Activated T-cell treated with anti-CD3 and anti-CD28 coated beads, Interleukin-2, amount 50 U/mL, for 72 hours (primary cell): ENCODE results near the gene FRMD5. TPM values are rescaled to one million over a fixed set of nuclear protein-coding genes. Genes with fewer than 3 reads are reported as not detected.

Source experiments
- ATAC-seq, 2 donors: fragments of 150-1000 bp; cut with Tn5 transposase; replicated peaks in 1 of 2; 2 replicates each; pipeline ENCODE4 v1.10.0; 2021; ENCODE audit warnings: moderate library complexity in 2 of 2, mild to moderate bottlenecking in 1 of 2
- DNase-seq, 2 donors: peaks; one replicate each; pipeline ENCODE4 v3.0.0; 2021 to 2022; ENCODE audit warnings: mixed read lengths in 1 of 2
- H3K27ac Mint-ChIP-seq: one replicate; pipeline ENCODE4 v1.8.0; 2022; ENCODE audit warnings: mild to moderate bottlenecking, moderate library complexity, mixed read lengths
- H3K27me3 Mint-ChIP-seq: one replicate; pipeline ENCODE4 v1.8.0; 2022; ENCODE audit warnings: low read depth, mixed read lengths
- H3K36me3 Mint-ChIP-seq, 2 donors: one replicate each; pipeline ENCODE4 v1.8.0; 2022; ENCODE audit warnings: mixed read lengths in 2 of 2, mild to moderate bottlenecking in 1 of 2; ENCODE audit not compliant: insufficient read depth in 2 of 2
- H3K4me1 Mint-ChIP-seq: one replicate; pipeline ENCODE4 v1.8.0; 2022; ENCODE audit warnings: low read depth, mixed read lengths
- H3K4me3 Mint-ChIP-seq, 2 donors: one replicate each; pipeline ENCODE4 v1.8.0; 2022; ENCODE audit warnings: mild to moderate bottlenecking in 2 of 2, mixed read lengths in 2 of 2, moderate library complexity in 2 of 2
- H3K9me3 Mint-ChIP-seq, 2 donors: one replicate each; pipeline ENCODE4 v1.8.0; 2022; ENCODE audit warnings: mixed read lengths in 2 of 2
- total RNA-seq, 2 donors: library from RNA; stranded (reverse); gene quantifications; one replicate each; pipeline ENCODE4 v1.2.3, GENCODE V29; 2022

FRMD5 gene
- total RNA-seq, 2 donors from 2014 or later: 0.60 to 0.77 TPM

DNA sequence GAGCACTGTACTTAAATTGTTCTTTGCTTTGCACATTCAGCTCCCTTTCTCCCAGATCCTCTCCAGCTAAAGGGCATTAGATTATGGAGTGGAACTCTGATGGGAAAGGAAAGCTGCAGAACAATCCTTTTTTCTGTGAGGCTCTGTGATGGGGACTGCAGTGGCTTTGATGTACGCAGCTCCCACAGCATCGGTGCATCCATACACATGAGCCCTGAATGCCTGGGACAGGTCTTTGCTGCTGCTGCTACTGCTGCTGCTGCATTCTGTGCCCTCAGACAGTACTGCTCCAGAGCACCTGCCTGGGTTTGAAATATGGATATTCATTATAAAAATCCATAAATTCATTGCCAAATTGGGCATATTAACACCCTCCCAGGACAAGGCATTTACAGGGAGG, 203.9 kb downstream of the FRMD5 start:
- DNase-seq (no peak), ATAC-seq (no peak)
- H3K4me1 Mint-ChIP-seq: no peaks in the 10 kb centered on the region
- H3K27me3 Mint-ChIP-seq: peaks cover 3% of the 10 kb centered on the region
- no peaks in the 10 kb centered on the region for H3K36me3 Mint-ChIP-seq
- no peak overlapping the region for H3K27ac Mint-ChIP-seq
- H3K4me3 Mint-ChIP-seq: no peak overlapping the region
- H3K9me3 Mint-ChIP-seq: no peaks in the 10 kb centered on the region

DNA sequence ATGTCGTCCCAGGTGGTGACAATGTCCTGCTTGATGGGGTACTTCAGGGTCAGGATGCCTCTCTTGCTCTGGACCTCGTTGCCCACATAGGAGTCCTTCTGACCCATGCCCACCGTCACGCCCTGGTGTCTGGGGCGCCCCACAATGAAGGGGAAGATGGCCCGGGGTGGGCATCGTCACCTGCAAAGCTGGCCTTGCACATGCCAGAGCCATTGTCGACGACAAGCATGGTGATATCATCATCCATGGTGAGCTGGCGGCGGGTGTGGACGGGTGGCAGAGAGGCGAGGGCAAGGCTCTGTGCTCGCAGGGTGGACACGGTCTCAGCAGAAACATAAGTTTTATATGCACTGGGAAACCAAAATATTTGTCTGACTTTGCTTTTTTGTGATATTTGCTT, 205.1 kb downstream of the FRMD5 start:
- ATAC-seq (no peak), DNase-seq (no peak)
- Mint-ChIP-seq H3K36me3 (no peaks in the 10 kb centered on the region), H3K27me3 (peaks cover 6% of the 10 kb centered on the region), H3K9me3 (no peaks in the 10 kb centered on the region), H3K27ac (no peak overlapping the region), H3K4me3 (no peak overlapping the region), H3K4me1 (no peaks in the 10 kb centered on the region)

DNA sequence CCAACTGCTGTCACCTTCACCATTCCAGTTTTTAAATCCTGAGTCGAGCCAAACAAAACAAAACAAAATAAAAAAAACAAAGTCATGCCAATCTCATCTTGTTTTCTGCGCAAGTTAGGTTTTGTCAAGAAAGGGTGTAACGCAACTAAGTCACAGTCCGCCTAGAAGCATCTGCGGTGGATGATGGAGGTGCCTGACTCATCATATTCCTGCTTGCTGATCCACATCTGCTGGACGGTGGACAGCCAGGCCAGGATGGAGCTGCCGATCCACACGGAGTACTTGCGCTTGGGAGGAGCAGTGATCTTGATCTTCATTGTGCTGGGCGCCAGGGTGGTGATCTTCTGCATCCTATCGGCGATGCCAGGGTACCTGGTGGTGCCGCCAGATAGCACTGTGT, 206.2 kb downstream of the FRMD5 start:
- no peak overlapping the region for H3K27ac Mint-ChIP-seq
- H3K4me3 Mint-ChIP-seq: no peak overlapping the region
- no peak for DNase-seq
- ATAC-seq: no peak
- no peaks in the 10 kb centered on the region for H3K4me1 Mint-ChIP-seq
- H3K9me3 Mint-ChIP-seq: no peaks in the 10 kb centered on the region
- peaks cover 11% of the 10 kb centered on the region for H3K27me3 Mint-ChIP-seq
- no peaks in the 10 kb centered on the region for H3K36me3 Mint-ChIP-seq

DNA sequence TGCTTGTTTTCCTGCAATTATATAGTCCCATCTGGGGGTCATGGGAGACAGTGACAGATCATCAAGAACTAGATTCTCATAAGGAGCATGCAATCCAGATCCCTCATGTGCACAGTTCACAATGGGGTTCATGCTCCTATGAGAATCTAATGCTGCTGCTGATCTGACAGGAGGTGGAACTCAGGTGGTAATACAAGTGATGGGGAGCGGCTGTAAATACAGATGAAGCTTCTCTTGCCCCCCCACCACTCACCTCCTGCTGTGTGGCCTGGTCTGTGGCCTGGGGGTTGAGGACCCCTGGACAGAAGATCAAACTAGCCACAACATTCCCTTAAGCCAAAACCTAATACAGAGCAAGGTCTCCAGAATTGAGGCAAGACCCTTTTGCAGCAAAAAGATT, 207.1 kb downstream of the FRMD5 start:
- Mint-ChIP-seq H3K27ac (no peak overlapping the region), H3K4me3 (no peak overlapping the region), H3K4me1 (no peaks in the 10 kb centered on the region), H3K27me3 (peaks cover 21% of the 10 kb centered on the region), H3K36me3 (no peaks in the 10 kb centered on the region), H3K9me3 (no peaks in the 10 kb centered on the region)
- DNase-seq: no peak
- no peak for ATAC-seq

DNA sequence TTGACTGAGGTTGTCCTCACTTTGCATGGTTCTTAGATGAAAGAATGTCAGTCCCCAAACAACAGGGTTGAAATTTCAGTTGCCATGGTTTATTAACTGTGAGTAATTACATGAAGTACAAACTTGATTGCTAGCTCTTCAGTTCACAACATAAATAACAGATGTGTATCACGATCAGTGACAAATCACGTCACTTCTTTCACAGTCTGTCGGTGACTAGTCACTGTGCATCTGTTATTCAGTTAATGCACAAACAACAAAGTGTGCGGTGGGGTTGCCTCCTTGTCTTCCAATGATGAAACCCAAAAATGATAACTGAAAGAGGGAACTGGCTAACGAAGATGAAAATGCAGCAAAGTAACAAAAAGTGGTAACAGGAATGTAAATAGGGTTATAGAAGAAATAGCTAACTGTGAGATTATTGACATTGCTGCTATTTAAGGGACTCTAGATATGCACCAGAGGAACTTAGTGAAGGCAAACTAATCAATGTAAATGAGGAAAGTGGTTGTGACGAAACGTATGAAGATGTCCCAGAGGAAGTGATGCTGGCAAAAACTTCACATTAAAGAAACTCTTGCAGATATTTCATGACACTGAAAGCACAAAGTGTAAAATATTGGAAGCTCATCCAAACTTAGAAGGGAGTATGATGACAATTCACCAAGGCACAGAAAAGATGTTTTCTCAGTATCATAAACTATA, 208.9 kb downstream of the FRMD5 start:
- DNase-seq (no peak), ATAC-seq (no peak)
- H3K27me3 Mint-ChIP-seq: peaks cover 34% of the 10 kb centered on the region
- no peak overlapping the region for H3K27ac Mint-ChIP-seq
- no peaks in the 10 kb centered on the region for H3K4me1 Mint-ChIP-seq
- no peaks in the 10 kb centered on the region for H3K36me3 Mint-ChIP-seq
- H3K9me3 Mint-ChIP-seq: no peaks in the 10 kb centered on the region
- no peak overlapping the region for H3K4me3 Mint-ChIP-seq

DNA sequence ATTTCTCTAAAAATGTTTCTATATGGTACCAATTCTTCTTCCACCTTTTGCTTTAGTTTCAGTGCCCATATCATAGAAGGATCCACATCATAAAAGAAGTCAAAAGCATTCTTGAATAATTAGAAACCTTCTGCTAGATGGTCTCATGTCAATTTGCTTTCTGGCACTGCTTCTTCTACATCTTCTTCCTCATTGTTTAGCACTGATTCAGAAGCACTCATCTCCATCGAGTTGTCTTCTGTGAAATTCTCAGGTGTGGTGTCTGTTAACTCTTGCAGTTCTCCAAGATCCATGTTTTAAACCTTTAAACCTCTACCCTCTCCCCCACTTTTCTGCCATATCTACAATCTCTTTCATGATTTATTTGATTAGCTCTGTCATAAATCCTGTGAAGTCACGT, 213.5 kb downstream of the FRMD5 start:
- peaks cover 6% of the 10 kb centered on the region for H3K4me1 Mint-ChIP-seq
- no peak for ATAC-seq

DNA sequence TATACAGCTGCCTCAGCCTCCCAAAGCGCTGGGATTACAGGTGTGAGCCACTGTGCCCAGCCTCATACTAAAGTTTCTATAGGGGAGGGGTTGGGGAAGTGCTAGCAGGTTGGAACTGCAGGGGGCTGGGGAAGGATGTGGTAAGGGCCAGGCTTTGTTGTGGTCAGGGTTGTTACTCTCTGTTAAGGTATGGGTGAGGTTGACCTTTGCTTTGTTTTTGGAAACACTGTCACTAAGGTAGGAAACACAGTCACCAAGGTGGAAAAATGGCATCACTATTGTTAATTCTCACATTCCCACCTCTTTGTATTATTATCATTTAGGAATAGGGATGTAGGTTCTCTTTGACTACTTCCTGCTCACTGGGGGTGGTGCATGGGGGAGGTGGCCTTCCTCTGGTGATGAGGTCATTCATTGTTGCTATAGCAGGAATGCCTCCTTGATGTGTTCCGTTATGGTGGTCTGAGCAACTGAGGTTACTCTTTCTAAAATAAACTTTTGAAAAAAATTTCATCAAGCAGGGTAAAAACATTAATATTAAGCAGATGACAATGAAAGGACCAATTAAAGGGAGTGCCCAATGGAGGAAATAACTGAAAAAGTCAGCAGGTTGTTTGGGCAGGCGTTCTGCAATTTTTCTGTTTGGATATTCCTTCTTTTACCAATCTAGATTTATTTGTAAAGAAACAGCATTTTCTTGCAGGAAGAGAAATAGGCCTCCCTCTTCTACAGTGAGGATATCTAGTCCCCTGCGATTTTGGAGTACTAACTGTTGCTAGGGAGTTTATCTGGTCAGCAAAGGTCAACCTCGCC, 217.8 kb downstream of the FRMD5 start:
- H3K9me3 Mint-ChIP-seq: peaks cover 3 to 4% of the 10 kb centered on the region in 2 donors
- peak; percentile 93 to 99 for ATAC-seq
- peak; percentile 59 to 76 for DNase-seq
- peak overlapping the region in 1 of 2 donors; percentile 6 for H3K4me3 Mint-ChIP-seq
- H3K36me3 Mint-ChIP-seq: peaks cover 2% of the 10 kb centered on the region in 2 donors
- H3K4me1 Mint-ChIP-seq: peaks cover 11% of the 10 kb centered on the region
- no peak overlapping the region for H3K27ac Mint-ChIP-seq
- H3K27me3 Mint-ChIP-seq: peaks cover 33% of the 10 kb centered on the region

More for the DNA sequence above, 213.5 kb downstream of the FRMD5 start:
- H3K27ac Mint-ChIP-seq: no peak overlapping the region
- DNase-seq: no peak
- H3K4me3 Mint-ChIP-seq: no peak overlapping the region
- peaks cover 3 to 4% of the 10 kb centered on the region in 2 donors for H3K9me3 Mint-ChIP-seq
- H3K27me3 Mint-ChIP-seq: peaks cover 46% of the 10 kb centered on the region
- peaks cover 2% of the 10 kb centered on the region in 2 donors for H3K36me3 Mint-ChIP-seq

DNA sequence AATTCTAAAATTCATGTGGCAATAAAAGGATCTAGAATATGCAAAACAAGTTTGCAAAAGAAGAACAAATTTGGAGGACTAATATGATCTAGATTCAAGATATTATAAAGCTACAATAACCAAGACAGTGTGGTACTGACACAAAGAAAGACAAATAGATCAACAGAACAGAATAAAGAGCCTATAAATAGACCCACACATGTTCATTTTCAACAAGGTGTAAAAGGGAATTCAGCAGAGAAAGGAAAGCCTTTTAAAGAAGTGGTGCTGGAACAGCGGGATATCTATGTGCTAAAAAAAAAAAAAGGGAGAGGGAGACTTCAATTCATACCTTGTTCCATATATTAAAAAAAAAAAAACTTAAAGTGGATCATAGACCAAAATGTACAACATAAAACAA, 219.3 kb downstream of the FRMD5 start:
- Mint-ChIP-seq H3K9me3 (peaks cover 3 to 4% of the 10 kb centered on the region in 2 donors), H3K27me3 (peaks cover 18% of the 10 kb centered on the region), H3K27ac (no peak overlapping the region), H3K4me3 (no peak overlapping the region), H3K36me3 (peaks cover 2% of the 10 kb centered on the region in 2 donors), H3K4me1 (peaks cover 11% of the 10 kb centered on the region)
- ATAC-seq: no peak
- no peak for DNase-seq

DNA sequence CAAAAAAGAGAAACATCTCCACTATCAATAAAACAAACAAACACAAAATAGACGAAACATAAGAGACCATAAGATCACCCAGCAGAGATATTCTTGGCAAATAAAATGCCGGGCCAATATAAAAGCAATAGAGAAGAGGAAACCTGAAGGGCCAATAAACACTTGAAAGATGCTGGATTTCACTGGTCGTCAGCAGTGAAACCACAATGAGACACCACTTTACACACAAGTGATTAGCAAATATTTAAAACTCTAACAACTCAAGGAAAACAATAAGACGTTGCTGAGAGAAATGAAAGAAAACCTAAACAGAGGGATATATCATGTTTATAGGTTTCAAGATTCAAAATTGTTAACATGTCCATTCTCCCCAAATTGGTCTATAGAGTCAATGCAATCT, 219.7 kb downstream of the FRMD5 start:
- peak overlapping the region; percentile 14 for H3K27ac Mint-ChIP-seq
- H3K27me3 Mint-ChIP-seq: peaks cover 14% of the 10 kb centered on the region
- no peak overlapping the region for H3K4me3 Mint-ChIP-seq
- ATAC-seq: no peak
- peaks cover 3 to 4% of the 10 kb centered on the region in 2 donors for H3K9me3 Mint-ChIP-seq
- peaks cover 11% of the 10 kb centered on the region for H3K4me1 Mint-ChIP-seq
- H3K36me3 Mint-ChIP-seq: peaks cover 2% of the 10 kb centered on the region in 2 donors
- no peak for DNase-seq

DNA sequence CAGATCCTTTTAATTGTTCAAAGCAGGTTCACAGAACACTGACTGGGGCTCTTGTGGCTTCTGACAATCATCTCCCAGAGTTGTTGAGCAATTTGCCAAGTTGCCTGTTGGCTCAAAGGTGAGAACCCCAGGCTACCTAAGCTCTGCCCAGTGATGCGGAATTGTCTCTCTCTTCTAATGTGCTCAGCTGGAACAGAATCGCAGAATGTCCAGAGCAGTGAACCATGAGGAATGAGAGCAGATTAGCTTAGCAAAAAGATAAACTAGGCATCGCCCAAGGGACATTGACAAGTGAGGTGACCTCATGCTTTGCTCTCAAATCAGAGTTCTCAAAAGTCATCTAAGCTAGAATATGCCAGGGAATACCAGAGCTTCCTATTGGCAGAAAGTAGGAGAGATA, 220.2 kb downstream of the FRMD5 start:
- Mint-ChIP-seq H3K4me3 (no peak overlapping the region), H3K9me3 (peaks cover 3 to 4% of the 10 kb centered on the region in 2 donors), H3K4me1 (peaks cover 11% of the 10 kb centered on the region), H3K27me3 (peaks cover 14% of the 10 kb centered on the region), H3K27ac (no peak overlapping the region), H3K36me3 (peaks cover 2% of the 10 kb centered on the region in 2 donors)
- ATAC-seq (no peak), DNase-seq (no peak)

DNA sequence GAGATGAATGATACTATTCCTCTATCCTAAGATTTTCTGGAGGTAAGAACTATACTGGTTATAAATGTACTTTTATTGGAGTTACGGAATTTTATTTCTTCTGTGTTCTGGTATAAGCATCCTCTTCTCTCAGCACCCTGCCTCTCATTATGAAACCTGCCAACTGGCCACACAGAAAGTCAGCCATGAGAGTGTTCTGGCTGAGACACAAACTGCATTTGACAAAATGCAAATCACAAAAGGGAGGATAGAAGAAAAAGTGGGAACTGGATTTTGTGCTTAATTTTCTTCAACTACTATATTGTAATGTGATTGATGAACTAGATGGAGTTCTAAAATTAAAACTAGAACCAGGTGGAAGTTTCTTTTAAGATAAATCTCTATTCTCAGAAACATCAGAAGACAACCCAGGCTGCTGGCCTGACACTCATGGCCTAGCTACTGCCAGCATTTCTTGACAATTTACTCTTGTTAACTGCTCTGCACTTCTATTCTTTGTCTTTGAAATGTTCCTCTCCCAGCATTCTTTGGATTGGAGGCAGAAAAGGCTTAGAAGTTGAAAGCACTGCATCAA, 225.2 kb downstream of the FRMD5 start:
- Mint-ChIP-seq H3K27me3 (peaks cover 7% of the 10 kb centered on the region), H3K36me3 (no peaks in the 10 kb centered on the region), H3K4me3 (no peak overlapping the region), H3K9me3 (no peaks in the 10 kb centered on the region), H3K4me1 (peaks cover under 1% of the 10 kb centered on the region), H3K27ac (no peak overlapping the region)
- ATAC-seq: no peak
- DNase-seq: no peak

DNA sequence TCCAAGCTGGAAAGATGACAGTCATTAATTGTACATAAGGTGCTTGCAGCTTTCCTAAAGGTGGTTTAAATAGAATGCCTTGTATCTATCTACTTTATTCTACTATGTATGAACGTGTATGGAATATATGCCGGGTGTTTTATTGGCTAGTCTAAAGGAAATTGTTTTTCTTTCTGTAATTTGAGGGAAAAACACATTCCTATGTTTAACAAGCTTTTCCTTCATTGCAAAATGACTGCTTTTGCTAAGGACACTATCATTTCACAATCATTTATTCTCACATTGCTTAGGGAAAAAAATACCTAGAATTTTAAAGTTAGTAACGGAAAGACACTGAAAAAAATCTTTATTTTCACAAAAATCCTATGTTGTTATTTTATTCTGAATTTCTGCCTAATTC, 226.5 kb downstream of the FRMD5 start:
- H3K4me1 Mint-ChIP-seq: no peaks in the 10 kb centered on the region
- no peak overlapping the region for H3K27ac Mint-ChIP-seq
- H3K4me3 Mint-ChIP-seq: no peak overlapping the region
- no peaks in the 10 kb centered on the region for H3K36me3 Mint-ChIP-seq
- DNase-seq (no peak), ATAC-seq (no peak)
- peaks cover 7% of the 10 kb centered on the region for H3K27me3 Mint-ChIP-seq
- H3K9me3 Mint-ChIP-seq: no peaks in the 10 kb centered on the region

DNA sequence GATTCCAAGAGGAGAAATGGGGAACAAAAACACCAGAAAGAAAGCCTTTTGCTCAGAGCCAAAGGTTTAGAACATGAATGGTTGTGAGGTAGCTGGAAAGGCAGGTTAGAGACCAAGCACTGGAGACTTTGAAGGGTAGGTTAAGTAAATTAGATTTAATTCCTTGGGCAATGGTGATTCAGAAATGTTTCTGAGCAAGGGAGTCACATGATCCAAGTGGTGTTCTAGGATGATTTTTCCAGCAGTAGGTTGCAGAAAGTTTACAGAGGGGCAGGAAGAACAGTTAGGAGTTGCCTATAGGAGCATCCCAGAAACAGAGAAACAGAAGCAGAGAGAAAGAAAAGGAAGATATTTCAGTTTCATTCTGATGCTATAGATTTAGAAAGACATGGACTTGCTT, 228.4 kb downstream of the FRMD5 start:
- Mint-ChIP-seq H3K36me3 (no peaks in the 10 kb centered on the region), H3K27me3 (peaks cover 7% of the 10 kb centered on the region), H3K4me3 (no peak overlapping the region), H3K4me1 (no peaks in the 10 kb centered on the region), H3K9me3 (peaks cover 0 to 1% of the 10 kb centered on the region in 2 donors), H3K27ac (no peak overlapping the region)
- no peak for DNase-seq
- no peak for ATAC-seq
